Measurements from ENCODE around the gene JDP2. TPM values are rescaled to one million over a fixed set of nuclear protein-coding genes. Genes with fewer than 3 reads are reported as not detected.

The JDP2 gene
- total RNA-seq, 2 donors from 2014 or later: 15.7 to 23.1 TPM

DNA sequence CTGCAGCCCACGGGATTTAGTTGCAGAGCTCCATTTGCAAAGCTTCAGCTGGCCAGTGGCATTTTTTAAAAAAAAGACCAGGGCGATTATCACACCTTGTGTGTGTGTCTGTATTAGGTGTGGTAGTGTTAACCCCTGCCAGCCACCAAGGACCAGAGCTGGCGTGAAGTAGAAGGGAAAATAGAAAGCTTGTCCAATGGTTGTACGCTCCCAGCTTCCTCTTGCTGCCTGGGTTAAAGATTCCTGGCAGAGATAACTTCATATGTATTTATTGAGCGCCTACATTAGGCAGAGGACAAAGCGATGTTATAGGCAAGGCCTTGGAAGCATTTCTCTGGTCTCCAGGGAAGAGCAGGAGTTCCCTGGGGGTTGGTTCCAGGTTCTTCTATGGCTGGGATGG lies 3.2 kb downstream of the JDP2 start:
- Mint-ChIP-seq H3K9me3 (no peaks in the 10 kb centered on the region), H3K4me3 (no peak overlapping the region), H3K27me3 (ENCODE audit: insufficient read depth) (peaks cover 23% of the 10 kb centered on the region), H3K27ac (no peak overlapping the region), H3K4me1 (peaks cover 24% of the 10 kb centered on the region), H3K36me3 (ENCODE audit: low read depth) (peaks cover 15% of the 10 kb centered on the region)
- TF ChIP-seq, protein P1, sequence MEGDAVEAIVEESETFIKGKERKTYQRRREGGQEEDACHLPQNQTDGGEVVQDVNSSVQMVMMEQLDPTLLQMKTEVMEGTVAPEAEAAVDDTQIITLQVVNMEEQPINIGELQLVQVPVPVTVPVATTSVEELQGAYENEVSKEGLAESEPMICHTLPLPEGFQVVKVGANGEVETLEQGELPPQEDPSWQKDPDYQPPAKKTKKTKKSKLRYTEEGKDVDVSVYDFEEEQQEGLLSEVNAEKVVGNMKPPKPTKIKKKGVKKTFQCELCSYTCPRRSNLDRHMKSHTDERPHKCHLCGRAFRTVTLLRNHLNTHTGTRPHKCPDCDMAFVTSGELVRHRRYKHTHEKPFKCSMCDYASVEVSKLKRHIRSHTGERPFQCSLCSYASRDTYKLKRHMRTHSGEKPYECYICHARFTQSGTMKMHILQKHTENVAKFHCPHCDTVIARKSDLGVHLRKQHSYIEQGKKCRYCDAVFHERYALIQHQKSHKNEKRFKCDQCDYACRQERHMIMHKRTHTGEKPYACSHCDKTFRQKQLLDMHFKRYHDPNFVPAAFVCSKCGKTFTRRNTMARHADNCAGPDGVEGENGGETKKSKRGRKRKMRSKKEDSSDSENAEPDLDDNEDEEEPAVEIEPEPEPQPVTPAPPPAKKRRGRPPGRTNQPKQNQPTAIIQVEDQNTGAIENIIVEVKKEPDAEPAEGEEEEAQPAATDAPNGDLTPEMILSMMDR (conservative IDR thresholded peaks at IDR 0.05): no peak
- peaks cover 15% of the 10 kb centered on the region for H3K27me3 ChIP-seq (ENCODE audit: control insufficient read depth, insufficient read depth, low read length, poor library complexity, severe bottlenecking)
- no peak overlapping the region for H3K9ac ChIP-seq (ENCODE audit: extremely low read depth, low read length, poor library complexity, severe bottlenecking)
- 90% methylated on average over 4 to 6 of the region's 6 CpGs for WGBS, 2 experiments (ENCODE audit: insufficient coverage in 1 of 2, insufficient read length in 1 of 2)
- H3K4me1 ChIP-seq (ENCODE audit: control insufficient read depth, insufficient read depth, low read length): no peaks in the 10 kb centered on the region
- H3K9me3 ChIP-seq (ENCODE audit: control insufficient read depth, low read length): no peaks in the 10 kb centered on the region
- no peak overlapping the region for H3K27ac ChIP-seq (ENCODE audit: low read depth, low read length)
- no peak overlapping the region for H3K4me3 ChIP-seq (ENCODE audit: low read length)
- no peak for DNase-seq
- peaks cover 21% of the 10 kb centered on the region for H3K36me3 ChIP-seq (ENCODE audit: control insufficient read depth, insufficient read depth, low read length)

DNA sequence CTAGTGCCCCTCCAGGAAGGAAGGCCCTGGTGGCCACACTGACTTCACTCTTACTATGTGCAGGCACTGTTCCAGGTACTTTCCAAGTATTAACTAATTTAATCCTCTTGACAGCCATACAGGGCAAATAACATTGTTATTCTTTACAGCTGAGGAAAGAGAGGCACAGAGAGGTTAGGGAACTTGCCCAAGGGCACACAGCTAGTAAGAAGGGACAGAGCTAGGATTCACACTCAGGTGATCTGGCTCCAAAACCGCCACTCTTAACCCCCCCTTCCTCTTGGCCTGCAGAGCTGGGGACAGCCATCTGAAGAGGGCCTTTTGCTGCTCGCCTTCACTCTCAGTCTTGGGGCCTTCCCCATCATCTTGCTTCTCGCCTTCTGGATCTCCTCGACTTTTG lies 4.0 kb downstream of the JDP2 start:
- Histone ChIP-seq H3K9ac (ENCODE audit: extremely low read depth, low read length, poor library complexity, severe bottlenecking) (no peak overlapping the region), H3K27ac (ENCODE audit: low read depth, low read length) (no peak overlapping the region), H3K27me3 (ENCODE audit: control insufficient read depth, insufficient read depth, low read length, poor library complexity, severe bottlenecking) (peaks cover 6% of the 10 kb centered on the region), H3K4me1 (ENCODE audit: control insufficient read depth, insufficient read depth, low read length) (no peaks in the 10 kb centered on the region), H3K9me3 (ENCODE audit: control insufficient read depth, low read length) (no peaks in the 10 kb centered on the region), H3K36me3 (ENCODE audit: control insufficient read depth, insufficient read depth, low read length) (peaks cover 28% of the 10 kb centered on the region), H3K4me3 (ENCODE audit: low read length) (no peak overlapping the region)
- Mint-ChIP-seq H3K9me3 (no peaks in the 10 kb centered on the region), H3K27me3 (ENCODE audit: insufficient read depth) (peaks cover 15% of the 10 kb centered on the region), H3K36me3 (ENCODE audit: low read depth) (peaks cover 17% of the 10 kb centered on the region), H3K4me3 (no peak overlapping the region), H3K27ac (no peak overlapping the region), H3K4me1 (peaks cover 24% of the 10 kb centered on the region)
- TF ChIP-seq, protein P1 (conservative IDR thresholded peaks at IDR 0.05): no peak
- 92 to 98% methylated on average over 2 to 4 of the region's 4 CpGs for WGBS, 2 experiments (ENCODE audit: insufficient coverage in 1 of 2, insufficient read length in 1 of 2)
- DNase-seq: no peak

DNA sequence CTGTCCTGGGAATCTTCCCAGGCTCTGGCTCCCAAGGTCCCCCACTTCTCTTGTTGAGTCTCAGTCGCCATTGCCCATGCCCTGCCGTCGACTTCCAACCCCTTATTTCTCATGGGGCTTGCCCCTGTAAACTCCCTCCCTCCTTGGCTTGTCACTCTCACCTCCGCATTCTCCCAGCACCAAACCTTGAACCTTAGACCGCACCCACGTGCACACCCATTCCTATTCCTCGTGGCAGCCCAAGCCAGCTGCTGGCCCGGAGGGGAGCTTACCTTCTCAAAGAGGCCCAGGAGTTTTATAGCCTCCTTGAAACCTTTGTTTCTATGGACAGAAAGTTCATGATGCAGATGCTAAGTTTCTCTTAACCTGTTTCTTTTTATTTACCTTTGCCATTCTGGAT lies 4.6 kb downstream of the JDP2 start:
- H3K27ac Mint-ChIP-seq: no peak overlapping the region

More for the DNA sequence above, 4.6 kb downstream of the JDP2 start:
- no peaks in the 10 kb centered on the region for H3K4me1 ChIP-seq (ENCODE audit: control insufficient read depth, insufficient read depth, low read length)
- WGBS, 2 experiments (ENCODE audit: insufficient coverage in 1 of 2, insufficient read length in 1 of 2): 95 to 96% methylated on average over 7 to 8 of the region's 8 CpGs
- no peak overlapping the region for H3K4me3 Mint-ChIP-seq
- DNase-seq: no peak
- no peaks in the 10 kb centered on the region for H3K9me3 ChIP-seq (ENCODE audit: control insufficient read depth, low read length)
- H3K4me3 ChIP-seq (ENCODE audit: low read length): no peak overlapping the region
- H3K27me3 Mint-ChIP-seq (ENCODE audit: insufficient read depth): peaks cover 9% of the 10 kb centered on the region
- TF ChIP-seq, protein P1 (conservative IDR thresholded peaks at IDR 0.05): no peak
- H3K27me3 ChIP-seq (ENCODE audit: control insufficient read depth, insufficient read depth, low read length, poor library complexity, severe bottlenecking): peaks cover under 1% of the 10 kb centered on the region
- peaks cover 17% of the 10 kb centered on the region for H3K36me3 Mint-ChIP-seq (ENCODE audit: low read depth)
- H3K36me3 ChIP-seq (ENCODE audit: control insufficient read depth, insufficient read depth, low read length): peaks cover 31% of the 10 kb centered on the region
- no peaks in the 10 kb centered on the region for H3K9me3 Mint-ChIP-seq
- no peak overlapping the region for H3K27ac ChIP-seq (ENCODE audit: low read depth, low read length)
- no peak overlapping the region for H3K9ac ChIP-seq (ENCODE audit: extremely low read depth, low read length, poor library complexity, severe bottlenecking)
- peaks cover 21% of the 10 kb centered on the region for H3K4me1 Mint-ChIP-seq

Data from endodermal cell (in vitro differentiated cells).